GM18505 (cell line): Measurements from ENCODE around the gene FOXP3.

Experiments used
- ATAC-seq: cut with Tn5 transposase; IDR thresholded peaks from one replicate; pipeline ENCODE4 v1.9.1; 2021; ENCODE audit not compliant: unreplicated experiment
- POLR2A ChIP-seq: IDR thresholded peaks from 4 replicates; pipeline ENCODE4 v1.6.1; 2011; ENCODE audit warnings: borderline replicate concordance; ENCODE audit not compliant: insufficient read depth, insufficient read length; ENCODE audit errors: extremely low read depth

FOXP3 gene

DNA sequence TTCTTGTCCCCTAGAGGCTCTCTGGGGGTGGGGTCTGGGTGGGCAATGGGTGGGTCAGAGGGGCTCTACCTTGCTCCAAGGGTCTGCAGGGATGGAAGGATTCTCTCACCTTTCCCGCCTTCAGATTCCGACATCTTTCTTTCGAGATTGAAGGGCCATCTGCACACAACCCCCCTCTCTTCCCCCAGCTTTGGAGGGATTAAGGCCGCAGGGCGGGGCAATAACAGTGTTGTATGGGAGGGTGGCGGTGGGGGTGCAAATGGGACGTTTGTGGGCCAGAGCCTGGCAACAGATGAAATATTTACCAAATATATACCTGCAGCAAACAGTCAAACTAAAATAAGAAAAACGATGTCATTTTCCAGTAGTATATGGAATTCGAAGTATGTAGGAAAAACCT lies 31.3 kb downstream of the FOXP3 start, which contains the start of gene CACNA1F:
Gene CACNA1F, minus strand, starts transcription at position 165 of the 400 bp plus-strand sequence. Its CDS starts 31 bp downstream, at position 134.
- no peak for ATAC-seq
- TF ChIP-seq POLR2A = no peak

DNA sequence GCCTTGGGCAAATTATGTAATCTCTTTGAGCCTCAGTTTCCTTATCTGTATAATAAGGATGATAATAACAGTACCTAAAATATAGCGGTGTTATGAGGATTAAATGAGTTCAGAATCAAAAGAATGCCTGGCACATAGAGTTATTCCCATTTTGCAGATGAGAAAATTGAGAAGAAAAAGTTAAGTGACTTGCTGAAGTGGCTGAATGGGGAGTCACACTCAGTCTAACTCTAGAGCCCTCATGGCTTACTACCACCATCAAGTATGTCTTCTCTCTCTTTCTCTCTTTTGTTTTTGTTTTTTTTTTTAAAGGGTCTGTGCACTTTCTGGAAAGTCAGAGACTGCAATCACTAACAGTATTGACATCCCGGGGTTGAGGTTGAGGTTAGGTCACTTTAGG lies 32.0 kb downstream of the FOXP3 start:
- ATAC-seq = no peak

DNA sequence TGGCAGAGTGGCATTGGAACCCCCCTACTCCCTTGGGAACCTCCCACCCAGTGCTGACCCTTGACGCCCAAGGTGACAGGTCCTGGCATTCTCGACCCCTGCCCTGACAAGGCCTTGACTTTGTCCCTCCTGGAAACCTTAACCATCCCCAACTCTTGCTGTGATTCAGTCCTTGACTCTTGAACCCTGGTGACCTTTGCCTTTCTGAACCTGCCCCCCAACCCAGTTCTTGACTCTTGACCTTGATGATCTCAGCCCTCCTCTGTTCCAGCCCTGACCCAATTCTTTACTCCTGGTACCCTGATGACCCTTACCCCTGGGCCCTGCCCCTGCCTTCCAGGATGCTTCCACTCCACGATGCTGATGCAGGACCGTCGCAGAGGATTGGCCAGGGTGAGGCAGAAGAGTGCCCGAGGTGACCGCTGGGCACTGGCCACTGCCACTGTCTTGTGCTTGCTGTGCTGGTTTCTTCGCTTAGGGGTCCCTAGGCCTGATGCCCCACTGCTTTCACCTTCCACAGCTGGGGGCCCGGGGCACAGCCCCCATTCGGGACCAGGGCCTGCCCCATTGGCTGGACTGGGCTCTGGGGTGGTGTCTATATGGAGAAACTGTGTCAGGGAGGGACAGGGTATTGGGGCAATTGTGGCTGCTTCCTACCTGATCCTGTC lies 33.0 kb downstream of the FOXP3 start:
- TF ChIP-seq POLR2A = no peak
- ATAC-seq = no peak

More for the DNA sequence above, 32.0 kb downstream of the FOXP3 start:
- no peak for TF ChIP-seq POLR2A

DNA sequence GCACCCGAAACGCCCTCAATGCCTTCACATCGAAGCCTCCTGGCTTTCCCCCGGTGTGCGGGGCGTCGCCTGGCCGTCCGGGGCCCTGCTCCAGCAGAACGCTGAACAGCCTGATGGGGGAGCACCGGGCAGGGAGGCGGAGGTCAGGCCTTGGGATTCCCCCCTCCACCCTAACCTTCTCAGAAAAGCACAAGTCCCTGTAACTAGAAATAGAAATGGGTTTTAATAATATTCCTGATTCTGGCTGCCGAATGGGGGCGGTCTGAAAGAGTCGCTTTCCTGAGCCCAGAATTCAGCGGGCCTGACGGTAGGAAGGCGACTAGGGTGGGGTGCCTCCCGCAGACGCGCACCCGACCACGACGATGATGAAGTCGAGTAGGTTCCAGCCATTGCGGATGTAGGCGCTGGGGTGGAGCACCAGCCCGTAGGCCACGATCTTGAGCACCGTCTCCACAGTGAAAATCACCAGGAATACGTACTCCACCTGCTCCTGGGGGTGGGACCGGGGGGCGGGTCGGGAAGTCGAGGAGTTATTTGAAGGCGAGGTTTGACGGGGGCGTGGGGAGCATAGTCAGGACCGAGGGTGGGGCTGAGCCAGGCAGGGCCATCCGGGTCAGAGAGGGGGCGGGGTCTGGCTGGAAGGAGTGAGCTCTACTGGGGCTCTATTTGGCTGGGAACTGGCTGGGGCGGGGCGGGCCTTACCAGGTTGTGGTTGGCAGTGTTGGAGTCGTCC lies 33.8 kb downstream of the FOXP3 start:
- peak; percentile 18 for TF ChIP-seq POLR2A
- ATAC-seq = no peak

DNA sequence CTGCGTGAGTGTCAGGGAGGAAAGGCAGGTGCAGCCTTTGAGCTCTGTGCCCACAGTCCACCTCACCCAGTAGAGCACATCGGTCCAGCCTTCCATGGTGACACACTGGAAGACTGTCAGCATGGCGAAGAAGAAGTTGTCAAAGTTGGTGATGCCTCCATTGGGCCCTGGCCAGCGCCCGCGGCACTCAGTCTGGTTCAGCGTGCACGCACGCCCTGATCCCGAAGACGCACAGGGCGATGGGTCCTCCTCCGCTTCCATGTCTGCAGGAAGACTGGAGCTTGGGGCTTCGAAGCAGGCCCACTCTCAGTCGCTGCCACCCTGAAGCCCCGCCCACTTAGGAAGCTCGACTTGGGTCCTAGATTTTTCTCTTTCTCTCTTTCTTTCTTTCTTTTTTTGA lies 36.3 kb downstream of the FOXP3 start:
- TF ChIP-seq POLR2A = no peak
- ATAC-seq = no peak

DNA sequence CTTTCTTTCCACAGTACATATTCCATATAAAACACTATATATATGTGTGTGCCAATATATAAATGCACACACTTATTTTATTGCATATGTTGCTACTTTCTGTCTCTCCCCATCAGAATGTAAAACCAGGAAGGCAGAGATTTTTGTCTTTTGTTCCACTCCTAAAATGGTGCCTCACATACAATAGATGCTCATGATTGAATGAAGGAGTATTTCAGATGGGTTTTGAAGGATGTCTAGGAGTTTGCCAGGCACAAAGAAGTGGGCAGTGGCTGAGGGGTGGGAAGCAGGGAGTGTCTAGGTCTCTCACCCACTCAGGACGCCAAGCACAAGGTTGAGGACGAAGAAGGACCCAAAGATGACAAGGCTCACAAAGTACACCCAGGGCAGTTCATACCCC lies 36.8 kb downstream of the FOXP3 start:
- TF ChIP-seq POLR2A = no peak
- no peak for ATAC-seq

DNA sequence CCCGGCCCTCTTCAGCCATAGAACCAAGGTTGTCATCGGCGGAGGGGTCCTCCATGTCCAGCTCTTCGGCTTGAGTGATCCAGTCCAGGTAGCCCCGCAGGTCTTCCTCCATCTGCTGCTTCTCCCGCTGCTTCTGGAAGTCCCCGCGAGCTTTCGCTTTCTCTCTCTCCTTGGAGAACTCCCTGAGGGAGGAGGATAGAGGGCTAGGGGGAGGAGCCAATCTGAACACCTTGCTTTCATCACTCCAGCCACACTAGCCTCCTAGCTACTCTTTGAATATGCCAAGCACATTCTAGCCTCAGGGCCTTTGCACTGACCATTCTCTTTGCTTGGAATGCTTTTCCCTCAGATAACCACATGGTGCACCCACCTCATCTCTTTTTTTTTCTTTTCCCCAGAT lies 37.6 kb downstream of the FOXP3 start:
- ATAC-seq = no peak
- no peak for TF ChIP-seq POLR2A

DNA sequence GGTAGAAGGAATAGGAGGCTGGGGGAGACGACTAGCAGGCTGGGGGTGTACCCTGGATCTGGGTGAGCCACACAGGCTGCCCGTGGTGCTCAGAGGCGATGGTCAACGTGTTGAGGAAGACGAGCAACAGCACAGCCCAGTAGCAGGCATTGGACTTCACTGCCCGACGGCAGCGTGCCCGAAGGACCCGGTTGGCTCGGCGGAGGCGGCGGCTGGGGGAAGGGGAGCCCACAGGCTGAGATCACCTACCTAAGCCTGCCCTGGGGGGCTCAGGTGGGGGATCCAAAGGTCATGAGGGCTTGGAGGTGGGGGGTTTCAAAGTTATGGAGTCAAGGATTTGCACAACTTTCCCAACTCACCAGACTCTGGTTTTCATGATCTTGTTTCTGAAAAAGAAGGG lies 38.7 kb downstream of the FOXP3 start:
- no peak for ATAC-seq
- TF ChIP-seq POLR2A = no peak

DNA sequence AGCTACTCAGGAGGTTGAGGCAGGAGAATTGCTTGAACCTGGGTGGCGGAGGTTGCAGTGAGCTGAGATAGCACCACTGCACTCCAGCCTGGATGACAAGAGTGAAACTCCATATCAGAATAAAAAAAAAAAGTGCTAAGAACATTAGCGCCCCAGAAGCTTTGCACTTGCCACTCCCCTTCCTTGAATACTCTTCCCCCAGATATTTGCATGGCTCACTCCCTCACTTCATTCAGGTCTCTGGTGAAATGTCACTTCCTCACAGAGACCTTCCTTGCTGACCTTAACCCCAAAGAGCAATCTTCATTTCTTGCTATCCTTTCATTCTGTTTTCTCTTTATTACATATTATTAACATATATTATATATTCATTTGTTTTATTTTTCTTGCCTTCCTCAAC lies 42.6 kb downstream of the FOXP3 start:
- TF ChIP-seq POLR2A = no peak
- ATAC-seq = no peak

DNA sequence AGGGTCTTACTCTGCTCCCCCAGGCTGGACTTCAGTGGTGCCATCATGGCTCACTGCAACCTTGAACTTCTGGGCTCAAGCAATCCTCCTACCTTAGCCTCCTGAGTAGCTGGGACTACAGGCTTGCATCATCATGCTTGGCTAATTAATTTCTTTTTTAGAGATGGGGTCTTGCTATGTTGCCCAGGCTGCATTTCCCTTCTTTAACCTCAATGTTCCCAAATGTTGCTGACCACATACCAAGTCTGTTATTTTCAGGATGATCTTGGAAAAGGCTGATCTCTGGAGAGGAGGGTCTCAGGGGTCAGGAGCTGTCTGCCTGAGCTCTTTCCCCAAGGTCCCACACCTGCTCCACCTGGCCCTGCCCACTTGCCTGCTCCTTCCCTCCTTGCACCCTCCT lies 44.4 kb downstream of the FOXP3 start:
- no peak for ATAC-seq
- TF ChIP-seq POLR2A = no peak

DNA sequence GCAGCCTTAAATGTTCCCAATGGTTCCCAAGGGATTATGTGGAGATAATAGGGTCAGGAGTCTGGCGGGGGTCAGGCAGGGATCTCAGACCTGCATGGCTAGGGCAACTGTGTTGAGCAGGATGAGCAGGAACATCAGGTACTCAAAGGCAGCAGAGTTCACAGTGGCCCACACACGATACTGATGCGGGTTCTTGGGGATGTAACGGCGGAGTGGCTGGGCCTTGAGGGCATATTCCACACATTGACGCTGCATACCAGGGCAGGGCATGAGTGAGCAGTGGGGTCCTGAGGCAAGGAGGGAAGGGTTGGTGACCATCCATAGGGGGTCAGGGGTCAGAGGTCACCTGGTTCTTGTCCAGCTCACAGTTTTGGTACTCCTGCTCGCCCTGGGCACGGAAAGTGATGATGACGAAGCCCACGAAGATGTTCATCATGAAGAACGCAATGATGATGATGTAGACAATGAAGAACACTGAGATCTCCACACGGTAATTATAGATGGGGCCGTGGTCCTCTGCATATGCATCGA lies 49.4 kb downstream of the FOXP3 start:
- no peak for ATAC-seq
- no peak for TF ChIP-seq POLR2A

DNA sequence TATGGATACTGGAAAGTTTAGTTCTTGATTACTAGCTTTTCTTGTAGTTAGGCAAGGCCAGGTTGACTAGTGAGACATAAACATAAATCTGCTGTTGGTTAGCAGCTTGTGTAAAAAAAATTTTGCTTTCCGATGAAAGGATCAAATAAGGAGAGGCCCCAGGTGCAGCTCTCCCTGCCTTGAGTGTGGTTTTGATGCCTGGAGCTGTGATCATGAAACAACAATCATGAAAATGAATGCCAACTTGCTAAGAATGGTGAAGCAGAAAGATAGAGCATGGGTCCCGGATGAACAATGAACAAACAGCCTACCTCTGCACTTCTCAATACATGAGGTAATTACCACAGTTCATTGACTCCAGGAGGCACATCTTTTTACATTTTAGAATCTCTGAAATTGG lies 50.1 kb downstream of the FOXP3 start:
- no peak for TF ChIP-seq POLR2A
- no peak for ATAC-seq

DNA sequence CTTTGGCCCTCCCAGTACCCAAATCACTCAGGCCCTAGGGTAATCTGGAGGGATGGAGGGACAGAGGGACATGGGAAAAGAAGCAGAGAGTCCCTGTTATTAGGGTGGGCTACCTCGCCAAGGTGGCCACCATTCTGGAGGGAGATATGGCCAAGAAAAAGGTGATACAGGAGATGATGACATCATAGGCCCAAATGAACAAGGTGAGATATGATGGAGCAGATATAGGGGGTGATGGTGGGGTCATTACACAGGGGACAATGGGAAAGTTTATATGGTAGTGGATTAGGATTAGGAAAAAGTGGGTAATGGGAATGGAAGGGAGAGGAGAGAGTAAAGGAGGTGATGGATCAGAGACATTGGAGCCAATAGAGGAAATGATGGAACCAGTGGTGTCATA lies 51.6 kb downstream of the FOXP3 start:
- no peak for ATAC-seq
- no peak for TF ChIP-seq POLR2A

DNA sequence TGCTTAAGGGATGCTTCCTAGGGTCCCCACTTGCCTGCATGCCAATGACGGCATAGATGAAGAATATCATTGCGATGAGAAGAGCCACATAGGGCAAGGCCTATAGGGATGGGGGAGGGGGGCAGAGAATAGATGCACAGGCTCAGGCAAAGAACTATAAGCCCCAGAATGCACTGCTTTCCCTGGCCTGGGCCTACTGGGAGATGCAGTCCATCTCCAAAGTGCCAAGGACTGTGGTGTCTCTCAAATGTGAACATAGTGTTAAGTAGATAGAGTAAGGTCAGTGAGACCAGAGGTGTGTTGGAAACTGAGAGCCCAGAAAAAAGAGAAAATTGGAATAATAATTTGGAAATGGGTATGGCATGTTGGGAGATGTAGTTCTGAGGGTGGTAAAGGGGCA lies 52.3 kb downstream of the FOXP3 start:
- ATAC-seq = no peak
- TF ChIP-seq POLR2A = no peak
